Measurements from ENCODE around the gene MOSMO.
"Not testable (repeated sequence)": the region's sequence is repeated elsewhere in the genome, so short reads cannot be mapped to it uniquely, and the experiment has no call there.

MOSMO gene

GRCh38 chr16:22018559-22018958, 10.6 kb downstream of the MOSMO start:
- no peak for TF ChIP-seq CTCF (IDR thresholded peaks at IDR 0.05; ENCODE audit: low read depth, low read length, missing control alignments)
- DNase-seq (ENCODE audit: extremely low read depth, low read depth): no peak
- H3K4me3 ChIP-seq (replicated peaks; ENCODE audit: low read depth, low read length): no peak overlapping the region

DNA sequence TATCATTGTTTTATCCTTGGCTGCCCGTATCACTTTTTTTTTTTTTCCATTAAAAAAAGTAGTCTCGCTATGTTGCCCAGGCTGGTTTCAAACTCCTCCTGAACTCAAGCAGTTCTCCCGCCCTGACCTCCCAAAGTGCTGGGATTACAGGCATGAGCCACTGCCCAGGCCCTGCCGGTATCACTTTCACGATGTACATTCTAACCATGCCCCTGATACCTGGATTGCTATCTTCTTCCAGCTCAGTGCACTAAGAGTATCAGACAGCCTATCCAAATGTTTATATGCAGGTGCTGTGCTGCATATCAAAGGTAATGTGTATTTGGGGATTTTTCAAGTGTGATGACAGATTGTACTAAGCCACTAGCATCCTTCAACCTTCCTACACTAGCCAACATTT, 14.2 kb downstream of the MOSMO start:
- no peak overlapping the region for H3K4me3 ChIP-seq (replicated peaks; ENCODE audit: low read depth, low read length)
- TF ChIP-seq CTCF (IDR thresholded peaks at IDR 0.05; ENCODE audit: low read depth, low read length, missing control alignments): no peak
- DNase-seq (ENCODE audit: extremely low read depth, low read depth): no peak

DNA sequence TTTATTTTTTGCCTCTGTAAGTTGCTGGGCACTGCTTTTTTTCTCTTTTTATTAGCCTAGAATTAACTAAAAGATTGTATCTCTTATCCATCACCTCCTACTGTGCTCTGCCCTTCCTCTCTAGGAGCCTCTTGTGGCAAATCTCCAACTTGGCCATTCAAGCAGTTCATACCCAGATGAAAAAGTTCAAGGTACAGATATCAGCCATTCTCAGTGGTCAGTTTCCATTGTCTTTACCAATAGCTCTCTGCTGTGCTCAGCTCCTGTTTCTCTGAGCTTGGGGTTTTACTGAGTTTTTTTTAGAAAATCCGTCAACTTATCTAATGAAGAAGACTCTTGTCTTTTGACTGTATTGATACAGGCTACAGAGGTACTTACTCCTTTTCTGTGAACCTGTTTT, 15.6 kb downstream of the MOSMO start:
- no peak for DNase-seq (ENCODE audit: extremely low read depth, low read depth)
- no peak for TF ChIP-seq CTCF (IDR thresholded peaks at IDR 0.05; ENCODE audit: low read depth, low read length, missing control alignments)

GRCh38 chr16:22024785-22025184, 16.9 kb downstream of the MOSMO start:
- not testable (repeated sequence) for DNase-seq (ENCODE audit: extremely low read depth, low read depth); H3K4me3 ChIP-seq (replicated peaks; ENCODE audit: low read depth, low read length)

More for the DNA sequence above, 15.6 kb downstream of the MOSMO start:
- no peak overlapping the region for H3K4me3 ChIP-seq (replicated peaks; ENCODE audit: low read depth, low read length)

DNA sequence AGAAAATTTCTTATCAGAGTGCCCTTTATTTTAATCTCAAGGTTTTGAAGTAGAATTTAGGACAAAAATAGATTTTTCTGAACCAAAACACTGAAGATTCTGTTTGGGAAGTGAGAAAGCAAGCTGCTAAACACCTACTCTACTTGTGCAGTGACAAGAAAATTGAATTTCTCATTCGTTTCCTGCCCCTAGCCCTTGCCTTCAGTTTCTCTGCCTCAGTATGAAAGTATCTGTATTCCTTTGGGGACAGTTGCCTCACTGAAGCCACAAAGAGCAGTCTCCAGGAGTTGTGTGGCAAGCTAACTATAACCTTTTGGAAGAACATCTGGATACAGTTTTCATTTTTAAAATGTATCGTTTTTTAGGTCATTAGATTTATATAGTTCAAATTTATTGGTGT, 19.7 kb downstream of the MOSMO start:
- no peak overlapping the region for H3K4me3 ChIP-seq (replicated peaks; ENCODE audit: low read depth, low read length)
- TF ChIP-seq CTCF (IDR thresholded peaks at IDR 0.05; ENCODE audit: low read depth, low read length, missing control alignments): no peak
- DNase-seq (ENCODE audit: extremely low read depth, low read depth): no peak

- no peak overlapping the region for H3K4me3 ChIP-seq (replicated peaks; ENCODE audit: low read depth, low read length)
- TF ChIP-seq CTCF (IDR thresholded peaks at IDR 0.05; ENCODE audit: low read depth, low read length, missing control alignments): no peak
- DNase-seq (ENCODE audit: extremely low read depth, low read depth): no peak
These were observed 21.7 kb downstream of the MOSMO start for GRCh38 chr16:22029632-22030031.

DNA sequence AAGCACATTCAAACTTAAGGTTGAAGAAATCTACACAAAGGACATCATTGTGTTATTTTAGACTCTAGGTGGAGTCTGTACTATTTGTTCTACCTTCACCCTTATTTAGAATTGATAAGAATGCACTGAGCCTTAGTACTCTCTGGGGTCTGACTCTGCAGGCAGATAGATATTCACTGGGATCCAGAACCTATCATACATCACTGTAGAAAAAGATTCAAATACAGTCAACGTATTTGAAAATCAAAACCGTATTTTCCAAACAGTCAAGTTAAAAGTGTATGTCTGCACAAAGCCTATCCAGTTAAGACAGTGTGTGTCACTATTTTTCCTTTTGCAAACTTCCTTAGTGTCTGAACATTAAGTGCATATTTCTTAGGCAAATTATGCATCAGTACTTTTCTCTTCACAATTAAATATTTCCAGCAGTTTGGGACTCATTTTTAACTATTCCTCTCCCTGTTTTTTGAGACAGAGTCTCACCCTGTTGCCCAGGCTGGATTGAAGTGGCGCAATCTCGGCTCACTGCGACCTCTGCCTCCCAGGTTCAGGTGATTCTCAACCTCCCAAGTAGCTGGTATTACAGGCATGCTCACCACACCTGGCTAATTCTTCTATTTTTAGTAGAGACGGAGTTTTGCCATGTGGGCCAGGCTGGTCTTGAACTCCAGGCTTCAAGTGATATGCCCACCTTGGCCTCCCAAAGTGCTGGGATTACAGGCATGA, 22.3 kb downstream of the MOSMO start:
- DNase-seq (ENCODE audit: extremely low read depth, low read depth): no peak
- H3K4me3 ChIP-seq (replicated peaks; ENCODE audit: low read depth, low read length): no peak overlapping the region
- TF ChIP-seq CTCF (IDR thresholded peaks at IDR 0.05; ENCODE audit: low read depth, low read length, missing control alignments): no peak

Measured in HFF-Myc (cell line).